ENCODE data around the gene BTG2.

DNA sequence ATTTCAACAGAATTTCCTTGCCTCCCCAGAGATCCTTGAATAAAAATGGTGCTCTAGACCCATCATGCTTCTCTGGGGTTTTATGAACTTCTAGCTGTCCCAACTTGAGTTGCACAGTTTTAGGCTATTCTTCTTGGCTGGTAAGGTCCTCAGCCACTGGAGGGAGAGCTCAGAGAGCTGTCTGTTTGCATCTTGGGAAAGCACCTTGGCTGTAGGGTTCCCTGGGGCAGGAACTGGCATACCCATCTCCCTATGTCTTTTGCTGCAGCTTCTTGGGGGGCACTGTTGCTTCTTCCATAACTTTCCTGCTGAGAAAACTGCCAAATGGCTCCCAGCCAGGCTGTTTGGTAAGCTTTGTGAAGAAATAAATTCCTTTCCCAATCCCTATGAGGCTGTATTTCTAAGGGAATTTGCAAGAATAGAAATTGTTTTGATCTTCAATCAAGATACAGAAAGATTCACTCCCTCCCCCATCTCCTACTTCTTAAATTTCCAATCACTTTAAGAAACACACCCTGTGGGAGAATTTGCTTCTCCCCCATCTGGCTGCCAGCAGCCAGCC is 53.8 kb downstream of the BTG2 start:
- TF ChIP-seq, protein P1, sequence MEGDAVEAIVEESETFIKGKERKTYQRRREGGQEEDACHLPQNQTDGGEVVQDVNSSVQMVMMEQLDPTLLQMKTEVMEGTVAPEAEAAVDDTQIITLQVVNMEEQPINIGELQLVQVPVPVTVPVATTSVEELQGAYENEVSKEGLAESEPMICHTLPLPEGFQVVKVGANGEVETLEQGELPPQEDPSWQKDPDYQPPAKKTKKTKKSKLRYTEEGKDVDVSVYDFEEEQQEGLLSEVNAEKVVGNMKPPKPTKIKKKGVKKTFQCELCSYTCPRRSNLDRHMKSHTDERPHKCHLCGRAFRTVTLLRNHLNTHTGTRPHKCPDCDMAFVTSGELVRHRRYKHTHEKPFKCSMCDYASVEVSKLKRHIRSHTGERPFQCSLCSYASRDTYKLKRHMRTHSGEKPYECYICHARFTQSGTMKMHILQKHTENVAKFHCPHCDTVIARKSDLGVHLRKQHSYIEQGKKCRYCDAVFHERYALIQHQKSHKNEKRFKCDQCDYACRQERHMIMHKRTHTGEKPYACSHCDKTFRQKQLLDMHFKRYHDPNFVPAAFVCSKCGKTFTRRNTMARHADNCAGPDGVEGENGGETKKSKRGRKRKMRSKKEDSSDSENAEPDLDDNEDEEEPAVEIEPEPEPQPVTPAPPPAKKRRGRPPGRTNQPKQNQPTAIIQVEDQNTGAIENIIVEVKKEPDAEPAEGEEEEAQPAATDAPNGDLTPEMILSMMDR (conservative IDR thresholded peaks at IDR 0.05; ENCODE audit: low read depth, low read length) = no peak
- TF ChIP-seq EZH2 (IDR thresholded peaks at IDR 0.05; ENCODE audit: low read length, unreplicated experiment) = no peak

Measured in PC-3 (cell line).